PC-9 (cell line): ENCODE results near the gene SLC6A1.

Source experiments
- CTCF ChIP-seq: fragments of 200-600 bp; sonication (generic); conservative IDR thresholded peaks from 2 replicates; pipeline ENCODE4 v1.6.1; 2017; ENCODE audit warnings: mixed run types, antibody characterized with exemption, mild to moderate bottlenecking, moderate library complexity
- EZH2 ChIP-seq: fragments of 200-600 bp; sonication (generic); IDR thresholded peaks from 2 replicates; pipeline ENCODE4 v1.8.0; 2017; ENCODE audit warnings: antibody characterized with exemption, low read depth

GRCh38 chr3:10999221-11000107 lies 6.9 kb downstream of the SLC6A1 start:
- TF ChIP-seq CTCF = no peak
- TF ChIP-seq EZH2 = no peak
